Motor neuron (in vitro differentiated cells): Measurements from ENCODE around the gene GNAQ. TPM values are rescaled to one million over a fixed set of nuclear protein-coding genes. Genes with fewer than 3 reads are reported as not detected.
A peak's percentile ranks its signal among the peaks of the same experiment; 100 is the strongest.

Experiments
- ATAC-seq, 8 experiments: fragments of 200-7000 bp; cut with Tn5 transposase; replicated peaks in 6 of 8; 2 replicates each; pipeline ENCODE4 v1.8.0; 2021; ENCODE audit warnings: mild to moderate bottlenecking in 8 of 8, moderate library complexity in 8 of 8
- H3K27ac ChIP-seq, 2 donors: fragments of 250-450 bp; sonication (Bioruptor Pico); 2 replicates each; pipeline ENCODE4 v1.9.0; 2021; ENCODE audit warnings: antibody characterized with exemption in 2 of 2, mild to moderate bottlenecking in 2 of 2, moderate library complexity in 1 of 2
- H3K4me1 ChIP-seq, 2 donors: fragments of 250-450 bp; sonication (Bioruptor Pico); replicated peaks in 1 of 2; 2 replicates each; pipeline ENCODE4 v1.6.1; 2021; ENCODE audit warnings: antibody characterized with exemption in 2 of 2, mild to moderate bottlenecking in 2 of 2, moderate library complexity in 1 of 2
- H3K4me3 ChIP-seq, 5 donors: fragments of 250-450 bp; sonication (Bioruptor Pico); 2 replicates each; pipeline ENCODE4 v1.9.0; 2021; ENCODE audit warnings: antibody characterized with exemption in 5 of 5, mild to moderate bottlenecking in 5 of 5, moderate library complexity in 4 of 5
- WGBS, 10 experiments: fragments of 450-650 bp; shearing (Covaris generic); methylation state at CpG; one replicate each; pipeline ENCODE4 v1.0.0; 2022; 5-methylcytosine and 5-hydroxymethylcytosine counted together
- in situ Hi-C, 9 experiments: fragments of 400-800 bp; cut with MboI; loops; one replicate each; pipeline ENCODE4 v1.15.0; 2021; ENCODE audit warnings: low sequenced_read_pairs in 9 of 9, low pct_unique_long_range_greater_than_20kb in 2 of 9; ENCODE audit not compliant: unreplicated experiment in 9 of 9
- total RNA-seq, 8 experiments: library from RNA; unstranded; fragments of 300-600 nt; gene quantifications; 2 replicates each; pipeline versions ENCODE4 v1.2.3 to v1.2.4, GENCODE V29; 2022

Gene GNAQ
- total RNA-seq, 8 experiments from 2014 or later, result 10.5 to 84.7 (median 37.9) TPM

DNA sequence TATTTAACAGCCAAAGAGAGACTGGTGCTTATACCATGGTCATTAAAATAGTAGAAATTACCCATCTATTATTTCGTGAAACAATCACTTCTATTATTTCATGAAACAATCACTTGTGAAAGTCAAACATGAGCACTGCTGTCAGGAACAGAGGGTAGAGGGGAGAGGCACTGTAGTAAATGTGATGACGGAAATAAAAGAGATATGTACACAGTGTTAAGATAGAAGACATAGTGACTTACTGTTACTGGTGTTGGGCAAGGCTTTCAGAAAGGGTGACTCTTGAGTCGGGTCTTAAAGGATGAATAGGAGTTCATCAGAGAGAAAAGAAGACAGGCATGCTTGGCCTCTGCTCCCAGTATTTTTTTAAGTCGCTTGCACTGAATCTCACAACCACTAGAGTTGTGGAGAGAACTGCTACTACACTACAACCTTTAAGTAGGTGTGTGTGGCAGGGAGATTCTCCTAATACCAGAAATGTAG lies 220.9 kb downstream of the GNAQ start:
- in situ Hi-C loops, result no loop called here

DNA sequence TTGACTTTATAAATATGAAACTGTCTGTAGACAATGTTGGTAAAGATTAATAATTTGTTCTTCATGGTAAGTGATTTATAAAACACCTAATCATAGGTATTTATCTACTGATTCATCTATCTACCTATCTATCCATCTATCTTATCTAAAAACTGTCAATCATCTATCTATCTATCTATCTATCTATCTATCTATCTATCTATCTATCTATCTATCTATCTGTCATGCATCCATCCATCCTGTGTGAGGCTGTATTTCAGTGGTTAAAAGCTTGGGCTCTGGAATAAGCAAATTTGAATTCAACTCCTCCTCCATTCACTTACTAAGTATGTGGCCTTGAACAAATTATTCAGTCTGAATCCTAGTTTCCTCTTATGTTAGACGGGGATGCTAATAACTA lies 221.6 kb downstream of the GNAQ start:
- Histone ChIP-seq H3K4me3 (no peak overlapping the region), H3K27ac (no peak overlapping the region), H3K4me1 (peaks cover 10 to 13% of the 10 kb centered on the region in 2 donors)
- ATAC-seq, result no peak
- WGBS, 10 experiments, result 67 to 100% (median 83%) methylated on average over 1 of the region's 1 CpG; no CpG with 5 or more reads in 3 of the 10 experiments
- in situ Hi-C loops, result no loop called here

More for the DNA sequence above, 220.9 kb downstream of the GNAQ start:
- H3K27ac ChIP-seq, result no peak overlapping the region
- no peak overlapping the region for H3K4me3 ChIP-seq
- no peak for ATAC-seq
- H3K4me1 ChIP-seq, result peaks cover 10 to 17% of the 10 kb centered on the region in 2 donors
- 87 to 100% (median 99%) methylated on average over 1 to 4 of the region's 4 CpGs for WGBS, 10 experiments

DNA sequence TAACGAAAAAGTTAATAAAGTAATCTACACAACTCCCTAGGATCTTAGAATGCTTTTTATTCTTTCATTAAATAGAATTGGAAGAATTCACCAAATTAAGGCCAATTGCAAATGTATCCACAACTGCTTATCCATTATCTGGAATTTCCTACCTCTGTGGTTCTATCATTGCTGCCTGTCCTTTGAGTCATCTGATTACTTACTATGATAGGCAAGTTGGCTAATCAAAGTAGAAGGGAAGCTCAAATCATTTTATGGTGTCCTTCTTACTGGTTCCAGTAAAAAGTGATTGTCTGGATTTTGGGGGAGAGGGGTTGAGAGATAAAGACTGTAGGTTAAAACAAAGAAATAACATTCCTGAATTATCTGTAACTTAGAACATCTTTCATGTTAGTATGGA lies 222.1 kb downstream of the GNAQ start:
- WGBS, 10 experiments, result 90 to 100% (median 100%) methylated on average over 1 of the region's 1 CpG; no CpG with 5 or more reads in 3 of the 10 experiments
- peaks cover 8 to 10% of the 10 kb centered on the region in 2 donors for H3K4me1 ChIP-seq
- in situ Hi-C loops, result no loop called here
- no peak overlapping the region for H3K4me3 ChIP-seq
- no peak for ATAC-seq
- no peak overlapping the region for H3K27ac ChIP-seq

- no peak for ATAC-seq
- in situ Hi-C loops, result no loop called here
- no peak overlapping the region for H3K4me3 ChIP-seq
- peaks cover 2 to 4% of the 10 kb centered on the region in 2 donors for H3K4me1 ChIP-seq
- 71 to 100% (median 86%) methylated on average over 1 to 2 of the region's 2 CpGs for WGBS, 10 experiments
- no peak overlapping the region for H3K27ac ChIP-seq
Observed at GRCh38 chr9:77808751-77809081, 222.9 kb downstream of the GNAQ start.

DNA sequence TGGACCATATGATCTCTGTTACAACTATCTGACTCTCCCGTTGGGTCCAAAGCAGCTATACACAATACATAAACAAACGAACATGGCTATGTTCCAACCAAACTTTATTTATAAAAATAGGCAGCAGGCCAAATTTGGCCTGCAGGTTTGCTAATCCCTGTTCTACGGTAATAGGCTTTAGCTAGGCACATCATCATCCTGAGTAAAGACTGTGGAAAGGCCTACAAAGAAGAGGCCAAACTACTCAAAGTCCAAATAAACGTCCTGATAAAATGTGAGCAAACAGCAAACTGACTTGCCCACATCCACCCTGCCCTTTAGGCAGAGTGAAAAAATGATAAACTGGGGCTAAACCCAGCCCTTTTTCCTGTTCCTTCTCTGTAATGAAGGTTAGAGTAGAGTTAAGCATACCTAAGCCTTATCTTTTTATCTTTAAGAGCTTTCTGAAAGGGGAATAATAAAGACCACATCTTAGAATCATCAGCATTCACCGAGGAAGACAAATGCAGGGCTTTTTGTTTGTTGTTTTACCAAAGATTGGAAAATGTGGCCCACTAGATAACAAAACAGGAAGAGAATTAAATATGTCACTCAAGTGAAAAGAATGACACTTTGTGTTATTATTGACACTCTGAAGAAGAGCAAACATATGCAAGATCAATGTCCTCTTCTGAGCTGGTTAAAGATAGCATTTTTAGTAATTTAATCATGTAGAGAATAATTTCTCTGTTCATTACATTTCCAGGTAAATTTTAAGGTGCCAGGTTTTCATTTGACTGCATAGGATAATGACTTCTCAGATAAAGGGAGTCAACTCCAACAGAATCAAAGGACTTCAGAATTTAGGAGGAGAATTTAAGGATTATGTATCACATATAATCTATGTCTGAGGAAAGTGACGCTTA lies 223.5 kb downstream of the GNAQ start:
- in situ Hi-C loops, result no loop called here
- 74 to 100% (median 88%) methylated on average over 5 to 6 of the region's 6 CpGs; no CpG with 5 or more reads in 2 of the 10 experiments for WGBS, 10 experiments
- no peak overlapping the region for H3K4me3 ChIP-seq
- no peak for ATAC-seq
- H3K4me1 ChIP-seq, result peaks cover 0 to 2% of the 10 kb centered on the region in 2 donors
- H3K27ac ChIP-seq, result no peak overlapping the region

- H3K4me3 ChIP-seq, result no peak overlapping the region
- in situ Hi-C loops, result no loop called here
- no peak overlapping the region for H3K27ac ChIP-seq
- ATAC-seq, result peak in 7 of 8 experiments; percentile 42 to 94 (median 77)
- WGBS, 10 experiments, result 0 to 100% (median 43%) methylated on average over 1 to 2 of the region's 2 CpGs; no CpG with 5 or more reads in 3 of the 10 experiments
- peaks cover 0 to 10% of the 10 kb centered on the region in 2 donors for H3K4me1 ChIP-seq
Observed at GRCh38 chr9:77807281-77807683, 224.3 kb downstream of the GNAQ start.

- H3K4me1 ChIP-seq, result peaks cover 0 to 13% of the 10 kb centered on the region in 2 donors
- peak in 2 of 8 experiments; percentile 60 to 69 for ATAC-seq
- H3K27ac ChIP-seq, result no peak overlapping the region
- no peak overlapping the region for H3K4me3 ChIP-seq
- in situ Hi-C loops, result no loop called here
- WGBS, 10 experiments, result 49 to 100% (median 85%) methylated on average over 2 to 5 of the region's 5 CpGs; no CpG with 5 or more reads in 1 of the 10 experiments
Observed at GRCh38 chr9:77806741-77807140, 224.9 kb downstream of the GNAQ start.

DNA sequence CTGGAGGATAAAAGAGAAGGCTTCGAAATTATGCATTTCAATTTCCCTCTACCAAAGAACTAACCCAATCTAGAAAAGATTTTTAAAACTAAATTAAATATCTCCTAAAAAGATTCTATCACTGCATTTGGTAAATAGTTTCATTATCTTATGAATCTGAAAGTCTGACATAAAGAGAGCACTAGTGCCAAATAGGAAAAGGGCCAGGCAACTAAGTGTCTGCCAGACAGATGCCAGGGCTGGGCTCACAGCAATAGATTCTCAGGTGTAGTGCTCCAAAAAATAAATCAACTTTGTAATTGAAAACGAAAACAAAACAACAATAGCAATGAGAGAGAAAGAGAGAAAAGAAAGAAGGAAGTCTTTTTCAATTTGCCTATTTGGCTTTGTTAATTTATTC lies 225.8 kb downstream of the GNAQ start:
- in situ Hi-C loops, result no loop called here

GRCh38 chr9:77803423-77803822 lies 228.2 kb downstream of the GNAQ start:
- Histone ChIP-seq H3K4me1 (peaks cover 0 to 13% of the 10 kb centered on the region in 2 donors), H3K27ac (no peak overlapping the region), H3K4me3 (no peak overlapping the region)
- ATAC-seq, result no peak
- 50 to 100% (median 100%) methylated on average over 1 of the region's 1 CpG; no CpG with 5 or more reads in 3 of the 10 experiments for WGBS, 10 experiments
- in situ Hi-C loops, result no loop called here

More for the DNA sequence above, 225.8 kb downstream of the GNAQ start:
- 62 to 100% (median 88%) methylated on average over 1 to 2 of the region's 2 CpGs for WGBS, 10 experiments
- Histone ChIP-seq H3K4me3 (no peak overlapping the region), H3K27ac (no peak overlapping the region), H3K4me1 (peaks cover 0 to 13% of the 10 kb centered on the region in 2 donors)
- ATAC-seq, result no peak

DNA sequence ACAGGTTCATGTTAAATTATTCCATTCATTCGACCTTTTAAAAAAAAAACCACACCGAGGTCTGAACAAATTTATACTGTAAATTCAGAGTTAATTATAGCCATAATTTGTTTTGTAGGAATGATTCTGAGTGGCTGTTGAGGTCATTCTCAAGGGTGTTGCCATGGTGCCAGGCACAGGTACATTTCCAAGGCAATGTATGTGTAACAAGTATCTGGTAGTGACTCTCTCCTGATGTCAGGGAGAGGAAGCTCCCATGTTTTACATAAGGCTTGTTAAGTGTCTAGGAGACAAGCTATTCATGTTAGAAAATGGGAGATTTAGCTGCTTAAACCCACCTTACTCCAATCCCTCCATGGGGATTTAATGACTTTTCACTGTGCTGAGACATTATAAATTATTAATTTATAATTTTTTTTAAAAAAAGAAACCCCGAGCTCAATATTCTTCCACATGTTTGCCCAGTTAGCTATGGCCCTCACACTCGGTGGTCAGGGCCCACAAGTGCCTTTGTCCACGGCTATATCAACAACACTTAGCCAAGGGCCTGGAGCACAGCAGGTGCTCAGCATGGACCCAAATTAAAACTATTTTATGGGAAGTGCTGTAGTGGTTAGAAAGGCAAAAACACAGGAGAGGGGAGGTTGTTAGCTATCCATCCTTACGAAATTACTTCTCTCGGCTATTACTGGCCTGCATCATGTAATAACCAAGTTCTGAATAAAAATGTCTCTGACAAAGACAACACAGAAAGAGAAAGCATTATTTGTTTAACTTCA lies 228.9 kb downstream of the GNAQ start:
- in situ Hi-C loops, result no loop called here
- 59 to 94% (median 81%) methylated on average over 2 to 7 of the region's 7 CpGs for WGBS, 10 experiments
- Histone ChIP-seq H3K4me1 (peaks cover 0 to 13% of the 10 kb centered on the region in 2 donors), H3K4me3 (no peak overlapping the region), H3K27ac (no peak overlapping the region)
- peak in 2 of 8 experiments; percentile 59 for ATAC-seq

GRCh38 chr9:77802064-77802463 lies 229.5 kb downstream of the GNAQ start:
- Histone ChIP-seq H3K4me3 (no peak overlapping the region), H3K27ac (no peak overlapping the region), H3K4me1 (peaks cover 0 to 13% of the 10 kb centered on the region in 2 donors)
- WGBS, 10 experiments, result 65 to 100% (median 100%) methylated on average over 1 to 3 of the region's 3 CpGs; no CpG with 5 or more reads in 1 of the 10 experiments
- in situ Hi-C loops, result no loop called here
- no peak for ATAC-seq

GRCh38 chr9:77800924-77801551 lies 230.6 kb downstream of the GNAQ start:
- ATAC-seq, result no peak
- H3K4me3 ChIP-seq, result no peak overlapping the region
- in situ Hi-C loops, result no loop called here
- WGBS, 10 experiments, result 80 to 100% (median 97%) methylated on average over 1 to 3 of the region's 3 CpGs; no CpG with 5 or more reads in 1 of the 10 experiments
- peaks cover 0 to 13% of the 10 kb centered on the region in 2 donors for H3K4me1 ChIP-seq
- no peak overlapping the region for H3K27ac ChIP-seq
